Lung (tissue), 12 donors: Measurements from ENCODE around the gene PHETA1. TPM values are rescaled to one million over a fixed set of nuclear protein-coding genes. Genes with fewer than 3 reads are reported as not detected.

Experiments used
- ATAC-seq: fragments of 200-7000 bp; cut with Tn5 transposase; one replicate; pipeline ENCODE4 v1.9.1; 2020; ENCODE audit warnings: moderate number of reproducible peaks; ENCODE audit not compliant: insufficient read depth, low FRiP score
- DNase-seq, 3 donors: peaks; one replicate each; pipeline ENCODE4 v3.0.0-alpha.2; 2013 to 2017
- H3K27ac ChIP-seq, 2 donors: one replicate each; pipeline ENCODE4 v1.5.1; 2013; ENCODE audit warnings: mild to moderate bottlenecking in 2 of 2, moderate library complexity in 2 of 2, control low read depth in 1 of 2, inconsistent platforms in 1 of 2, low read depth in 1 of 2, low read length in 1 of 2
- H3K27me3 ChIP-seq, 3 donors: one replicate each; pipeline ENCODE4 v1.5.1; 2013; ENCODE audit warnings: low read length in 2 of 3; ENCODE audit not compliant: control insufficient read depth in 3 of 3, insufficient read depth in 3 of 3
- H3K36me3 ChIP-seq, 4 donors: one replicate each; pipeline ENCODE4 v1.5.1; 2013; ENCODE audit warnings: low read length in 4 of 4, mild to moderate bottlenecking in 1 of 4, moderate library complexity in 1 of 4; ENCODE audit not compliant: control insufficient read depth in 4 of 4, insufficient read depth in 4 of 4
- H3K4me1 ChIP-seq, 5 donors: one replicate each; pipeline ENCODE4 v1.5.1; 2013; ENCODE audit warnings: low read length in 5 of 5, mild to moderate bottlenecking in 2 of 5, moderate library complexity in 1 of 5; ENCODE audit not compliant: control insufficient read depth in 5 of 5, insufficient read depth in 5 of 5
- H3K4me3 ChIP-seq: one replicate; pipeline ENCODE4 v1.5.1; 2013; ENCODE audit warnings: mild to moderate bottlenecking, control low read depth, moderate library complexity
- H3K9ac ChIP-seq, 2 donors: one replicate each; pipeline ENCODE4 v1.5.1; 2013; ENCODE audit warnings: low read length in 2 of 2, control low read depth in 1 of 2; ENCODE audit not compliant: insufficient read depth in 1 of 2
- H3K9me3 ChIP-seq, 4 donors: one replicate each; pipeline ENCODE4 v1.5.1; 2013; ENCODE audit warnings: low read length in 3 of 4, mild to moderate bottlenecking in 1 of 4, moderate library complexity in 1 of 4; ENCODE audit not compliant: control insufficient read depth in 4 of 4, insufficient read depth in 3 of 4
- WGBS, 2 donors: extraction: QIAGEN DNeasy Blood & Tissue Kit; methylation state at CpG; one replicate each; pipeline ENCODE4 v1.1.7; 2013; 5-methylcytosine and 5-hydroxymethylcytosine counted together
- polyA plus RNA-seq, 2 donors: library from polyadenylated mRNA; stranded (reverse); fragments of 200-250 nt; gene quantifications; one replicate each; pipeline ENCODE4 v1.2.1, GENCODE V29; 2013
- total RNA-seq, 2 donors: library from RNA; depleted of rRNA in 1 of 2; stranded (reverse); fragments of >200 nt in 1 of 2; gene quantifications; one replicate each; pipeline ENCODE4 v1.2.1, GENCODE V29; 2014 to 2021
- TF ChIP-seq, protein P1 (sequence below): IDR thresholded peaks from 2 replicates; pipeline ENCODE4 v1.5.1; 2012; ENCODE audit warnings: mild to moderate bottlenecking; ENCODE audit errors: control extremely low read depth, extremely low read depth
- donor health status: control.
- donor health status: control.
- donor health status: Bipolar disorder and iron deficiency.
- donor health status: healthy.
- donor health status: DM: yes; HTN: yes; CAD: no.

Gene PHETA1
- total and polyA plus RNA-seq, 4 donors, result 3.1 to 15.4 (median 13.2) TPM

DNA sequence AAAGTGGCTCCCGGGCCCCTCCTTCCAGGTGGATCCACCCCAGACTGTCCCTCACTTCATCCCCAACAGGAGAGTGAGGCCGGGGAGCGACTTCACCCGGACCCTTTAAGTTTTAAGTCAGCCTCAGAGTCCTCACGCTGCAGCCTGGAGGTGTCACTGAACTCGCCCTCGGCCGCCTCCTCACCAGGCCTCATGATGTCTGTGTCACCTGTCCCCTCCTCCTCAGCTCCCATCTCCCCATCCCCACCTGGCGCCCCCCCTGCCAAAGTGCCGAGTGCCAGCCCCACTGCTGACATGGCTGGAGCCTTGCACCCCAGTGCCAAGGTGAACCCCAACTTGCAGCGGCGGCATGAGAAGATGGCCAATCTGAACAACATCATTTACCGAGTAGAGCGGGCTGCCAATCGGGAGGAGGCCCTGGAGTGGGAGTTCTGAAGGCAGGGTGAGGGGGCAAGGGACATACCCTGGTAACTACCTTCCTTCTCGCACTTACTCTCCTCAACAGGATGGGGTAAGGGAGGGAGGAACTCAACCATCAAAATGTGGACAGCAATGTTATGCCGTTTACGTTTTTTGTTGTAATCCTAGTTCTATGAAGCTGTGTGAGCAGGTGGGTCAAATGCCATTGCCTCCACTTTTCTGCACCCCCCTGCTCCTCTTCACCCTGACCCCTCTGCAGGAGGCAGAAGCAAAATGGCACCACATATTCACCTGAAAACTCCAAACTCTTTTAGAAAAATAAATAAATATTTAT lies 20.8 kb downstream of the PHETA1 start:
- ATAC-seq, result no peak
- no peak overlapping the region for H3K4me3 ChIP-seq
- H3K9me3 ChIP-seq, result peaks cover 0 to 9% (median 4%) of the 10 kb centered on the region in 4 donors
- no peak for DNase-seq
- TF ChIP-seq, protein P1, sequence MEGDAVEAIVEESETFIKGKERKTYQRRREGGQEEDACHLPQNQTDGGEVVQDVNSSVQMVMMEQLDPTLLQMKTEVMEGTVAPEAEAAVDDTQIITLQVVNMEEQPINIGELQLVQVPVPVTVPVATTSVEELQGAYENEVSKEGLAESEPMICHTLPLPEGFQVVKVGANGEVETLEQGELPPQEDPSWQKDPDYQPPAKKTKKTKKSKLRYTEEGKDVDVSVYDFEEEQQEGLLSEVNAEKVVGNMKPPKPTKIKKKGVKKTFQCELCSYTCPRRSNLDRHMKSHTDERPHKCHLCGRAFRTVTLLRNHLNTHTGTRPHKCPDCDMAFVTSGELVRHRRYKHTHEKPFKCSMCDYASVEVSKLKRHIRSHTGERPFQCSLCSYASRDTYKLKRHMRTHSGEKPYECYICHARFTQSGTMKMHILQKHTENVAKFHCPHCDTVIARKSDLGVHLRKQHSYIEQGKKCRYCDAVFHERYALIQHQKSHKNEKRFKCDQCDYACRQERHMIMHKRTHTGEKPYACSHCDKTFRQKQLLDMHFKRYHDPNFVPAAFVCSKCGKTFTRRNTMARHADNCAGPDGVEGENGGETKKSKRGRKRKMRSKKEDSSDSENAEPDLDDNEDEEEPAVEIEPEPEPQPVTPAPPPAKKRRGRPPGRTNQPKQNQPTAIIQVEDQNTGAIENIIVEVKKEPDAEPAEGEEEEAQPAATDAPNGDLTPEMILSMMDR, result no peak
- 97 to 98% methylated on average over 18 of the region's 18 CpGs for WGBS, 2 donors
- no peaks in the 10 kb centered on the region for H3K36me3 ChIP-seq
- H3K27ac ChIP-seq, result no peak overlapping the region
- no peaks in the 10 kb centered on the region for H3K27me3 ChIP-seq
- H3K4me1 ChIP-seq, result no peaks in the 10 kb centered on the region
- no peak overlapping the region for H3K9ac ChIP-seq

DNA sequence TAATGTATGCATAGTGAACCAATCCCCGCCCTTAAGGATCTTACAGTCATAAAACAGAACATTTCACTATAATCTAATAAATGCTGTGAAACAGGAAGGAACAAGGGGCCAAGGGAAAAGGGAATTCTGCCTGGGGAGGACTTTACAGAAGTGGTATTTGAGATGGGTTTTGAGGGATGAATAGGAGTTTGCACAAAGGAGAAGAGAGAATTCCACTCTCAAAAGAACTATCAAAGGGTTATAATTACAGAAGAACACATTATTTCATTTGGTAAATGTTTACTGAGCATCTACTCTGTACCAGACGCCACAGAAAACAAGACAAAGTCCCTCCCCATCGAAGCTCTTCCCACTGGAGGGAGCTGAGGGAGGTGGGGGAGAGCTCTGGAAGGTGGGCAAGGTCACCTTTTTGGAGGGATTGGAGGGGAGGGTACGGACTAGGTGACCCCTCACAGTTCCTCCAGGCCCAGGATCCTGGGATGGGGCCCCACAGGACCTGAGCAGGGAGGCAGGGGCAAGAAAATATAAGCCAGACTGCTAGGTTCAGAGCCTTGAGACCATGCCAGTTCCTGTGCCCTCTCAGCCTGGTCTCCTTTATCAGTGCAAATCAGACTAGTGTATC lies 24.5 kb downstream of the PHETA1 start:
- Histone ChIP-seq H3K4me1 (no peaks in the 10 kb centered on the region), H3K4me3 (no peak overlapping the region), H3K27me3 (no peaks in the 10 kb centered on the region), H3K9me3 (peaks cover 0 to 9% (median 4%) of the 10 kb centered on the region in 4 donors), H3K27ac (no peak overlapping the region), H3K36me3 (no peaks in the 10 kb centered on the region), H3K9ac (no peak overlapping the region)
- DNase-seq (no peak), ATAC-seq (no peak)
- TF ChIP-seq, protein P1, result no peak
- 84 to 88% methylated on average over 4 of the region's 4 CpGs for WGBS, 2 donors

DNA sequence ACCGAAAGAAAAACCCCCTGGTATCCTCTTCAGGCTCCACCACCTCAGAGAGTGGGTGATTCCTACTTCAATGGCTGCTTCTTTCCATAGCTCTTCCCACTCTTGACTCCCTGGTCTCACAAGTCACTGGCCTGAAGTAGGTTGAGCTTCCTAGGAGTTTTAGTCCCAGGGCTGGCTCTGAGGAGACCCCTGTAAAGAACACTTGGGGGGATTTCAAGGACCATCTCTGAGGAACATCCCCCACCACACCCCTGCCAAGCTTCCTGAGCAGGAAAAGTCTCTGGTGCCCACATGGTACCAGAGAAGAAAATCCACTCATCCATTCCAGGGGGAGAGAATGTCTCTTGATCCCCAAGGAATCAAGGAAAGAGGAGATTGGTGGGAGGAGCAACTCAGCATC lies 25.7 kb downstream of the PHETA1 start:
- Histone ChIP-seq H3K27ac (no peak overlapping the region), H3K9ac (no peak overlapping the region), H3K27me3 (no peaks in the 10 kb centered on the region), H3K36me3 (no peaks in the 10 kb centered on the region), H3K4me1 (no peaks in the 10 kb centered on the region), H3K4me3 (no peak overlapping the region), H3K9me3 (peaks cover 0 to 9% (median under 1%) of the 10 kb centered on the region in 4 donors)
- DNase-seq (no peak), ATAC-seq (no peak)
- TF ChIP-seq, protein P1, result no peak
- 70 to 90% methylated on average over 1 of the region's 1 CpG for WGBS, 2 donors
